ENCODE data around the gene PCBD1.
A peak's percentile ranks its signal among the peaks of the same experiment; 100 is the strongest.

Gene PCBD1

GRCh38 chr10:70917226-70917625 is 28.9 kb upstream of the PCBD1 start:
- no peak for DNase-seq

- no peak for DNase-seq
Observed at GRCh38 chr10:70916241-70916640, 27.9 kb upstream of the PCBD1 start.

- no peak for DNase-seq
Observed at GRCh38 chr10:70915806-70916205, 27.4 kb upstream of the PCBD1 start.

GRCh38 chr10:70915206-70915605 is 26.8 kb upstream of the PCBD1 start:
- no peak for DNase-seq

GRCh38 chr10:70914316-70914864 is 26.0 kb upstream of the PCBD1 start:
- no peak for DNase-seq

- DNase-seq = no peak
Observed at GRCh38 chr10:70913893-70914240, 25.5 kb upstream of the PCBD1 start.

- no peak for DNase-seq
Observed at GRCh38 chr10:70913191-70913892, 25.0 kb upstream of the PCBD1 start.

- no peak for DNase-seq
Observed at GRCh38 chr10:70912556-70912955, 24.2 kb upstream of the PCBD1 start.

GRCh38 chr10:70911386-70911785 is 23.0 kb upstream of the PCBD1 start:
- DNase-seq = no peak

GRCh38 chr10:70910486-70911341 is 22.3 kb upstream of the PCBD1 start:
- DNase-seq = no peak

GRCh38 chr10:70909326-70909935 is 21.1 kb upstream of the PCBD1 start:
- DNase-seq = no peak

GRCh38 chr10:70908406-70909296 is 20.3 kb upstream of the PCBD1 start:
- DNase-seq = no peak

- no peak for DNase-seq
Observed at GRCh38 chr10:70907637-70908405, 19.5 kb upstream of the PCBD1 start.

GRCh38 chr10:70906953-70907636 is 18.7 kb upstream of the PCBD1 start:
- DNase-seq = no peak

- DNase-seq = no peak
Observed at GRCh38 chr10:70906031-70906783, 17.8 kb upstream of the PCBD1 start.

GRCh38 chr10:70905071-70906021 is 17.0 kb upstream of the PCBD1 start:
- DNase-seq = no peak

- DNase-seq = peak; percentile 36
Observed at GRCh38 chr10:70903262-70903921, 15.0 kb upstream of the PCBD1 start.

- no peak for DNase-seq
Observed at GRCh38 chr10:70902661-70903261, 14.4 kb upstream of the PCBD1 start.
